Caco-2 (cell line): Measurements from ENCODE around the gene CAMTA2. TPM values are rescaled to one million over a fixed set of nuclear protein-coding genes. Genes with fewer than 3 reads are reported as not detected.

Experiments used
- BruUV-seq: library from RNA; stranded (reverse); fragments of 400-500 nt; replicated peaks from 2 replicates; lab custom pipeline; 2021; lab: Mats Ljungman, UMichigan
- CTCF ChIA-PET: fragments of 300-600 bp; sonication (Branson Sonifier 250); formaldehyde crosslinking; loops from one replicate; lab custom pipeline; 2022; ENCODE audit warnings: antibody characterized with exemption; lab: Charles Lee
- POLR2A ChIA-PET: fragments of 300-600 bp; sonication (Branson Sonifier 250); formaldehyde crosslinking; loops from one replicate; lab custom pipeline; 2022; ENCODE audit warnings: antibody characterized with exemption; lab: Charles Lee
- DNase-seq, 2 experiments: peaks; one replicate each; pipeline versions ENCODE4 v3.0.0 to v3.0.0-alpha.2; 2020 to 2022
- H3K27me3 ChIP-seq: replicated peaks from 2 replicates; pipeline ENCODE4 v1.6.0; 2011; ENCODE audit warnings: low read length; ENCODE audit not compliant: control insufficient read depth, insufficient read depth
- H3K36me3 ChIP-seq: 2 replicates; pipeline ENCODE4 v1.5.1; 2011; ENCODE audit warnings: low read length; ENCODE audit not compliant: control insufficient read depth, insufficient read depth
- H3K4me1 ChIP-seq: fragments of 250-450 bp; sonication (Bioruptor Pico); 2 replicates; pipeline ENCODE4 v1.5.1; 2020; ENCODE audit warnings: mild to moderate bottlenecking
- H3K4me3 ChIP-seq: 2 replicates; pipeline ENCODE4 v1.5.1; 2011; ENCODE audit warnings: low read depth, mild to moderate bottlenecking, control low read depth, low read length
- H3K9me3 ChIP-seq: fragments of 250-450 bp; sonication (Bioruptor Pico); 2 replicates; pipeline ENCODE4 v1.5.1; 2020; ENCODE audit warnings: mild to moderate bottlenecking, moderate library complexity
- H3K27ac Mint-ChIP-seq: one replicate; pipeline ENCODE4 v1.8.0; 2022; ENCODE audit warnings: mixed read lengths; ENCODE audit not compliant: unreplicated experiment
- H3K27me3 Mint-ChIP-seq: one replicate; pipeline ENCODE4 v1.8.0; 2022; ENCODE audit warnings: mixed read lengths; ENCODE audit not compliant: insufficient read depth, unreplicated experiment
- H3K36me3 Mint-ChIP-seq: one replicate; pipeline ENCODE4 v1.8.0; 2022; ENCODE audit warnings: mild to moderate bottlenecking, mixed read lengths; ENCODE audit not compliant: insufficient read depth, unreplicated experiment
- H3K4me1 Mint-ChIP-seq: one replicate; pipeline ENCODE4 v1.8.0; 2022; ENCODE audit warnings: low read depth, mixed read lengths; ENCODE audit not compliant: unreplicated experiment
- H3K4me3 Mint-ChIP-seq: one replicate; pipeline ENCODE4 v1.8.0; 2022; ENCODE audit warnings: mild to moderate bottlenecking, moderate library complexity, mixed read lengths; ENCODE audit not compliant: unreplicated experiment
- H3K9me3 Mint-ChIP-seq: one replicate; pipeline ENCODE4 v1.8.0; 2022; ENCODE audit warnings: mixed read lengths; ENCODE audit not compliant: unreplicated experiment
- intact Hi-C: fragments of 100-400 bp; cut with micrococcal nuclease; formaldehyde crosslinking; loops from one replicate; pipeline ENCODE4 v1.10.0; 2022; ENCODE audit not compliant: unreplicated experiment
- total RNA-seq: library from RNA; stranded (reverse); gene quantifications from 2 replicates; pipeline ENCODE4 v1.2.3, GENCODE V29; 2022
- TF ChIP-seq, protein P1 (sequence below), 2 experiments: fragments of 200-600 bp in 1 of 2; IDR thresholded peaks; 1 replicate in 1 of 2; 2 replicates in 1 of 2; pipeline versions ENCODE4 v1.5.1 to v1.8.0; 2011 to 2022; ENCODE audit warnings: antibody characterized with exemption in 1 of 2, control low read depth in 1 of 2, inconsistent platforms in 1 of 2, low read depth in 1 of 2, low read length in 1 of 2, mild to moderate bottlenecking in 1 of 2, moderate library complexity in 1 of 2; ENCODE audit not compliant: insufficient read depth in 1 of 2, severe bottlenecking in 1 of 2, unreplicated experiment in 1 of 2

The CAMTA2 gene
- total RNA-seq, 1 experiment from 2014 or later, result 18.8 TPM

DNA sequence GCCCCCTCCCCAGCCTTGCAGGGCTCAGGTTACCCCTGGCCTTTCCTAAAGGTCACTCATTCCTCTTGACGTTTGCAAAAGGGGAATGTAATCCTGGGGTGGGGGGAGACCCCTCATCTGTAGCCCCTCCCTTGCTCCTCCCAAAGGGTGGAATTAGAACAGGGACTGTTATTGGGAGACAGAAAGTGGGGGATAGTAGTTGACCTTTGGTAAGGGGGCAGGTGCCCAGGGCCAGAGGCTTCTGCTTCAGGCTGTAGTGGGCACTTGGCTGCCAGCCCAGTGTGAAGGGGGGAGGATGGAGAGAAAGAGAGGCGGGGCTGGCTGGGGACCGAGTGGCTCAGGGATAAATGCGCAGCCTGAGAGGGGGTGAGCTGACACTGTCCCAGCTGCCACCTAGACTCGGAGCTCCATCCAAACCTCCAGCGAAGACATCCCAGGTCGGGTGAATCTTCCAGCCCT is 36.7 kb downstream of the CAMTA2 start, which contains the start of gene ENO3:
TSS of gene ENO3 (plus strand) at position 374 of the 459 bp plus-strand sequence. CDS start 711 bp downstream, outside the sequence.
- no peaks in the 10 kb centered on the region for H3K9me3 Mint-ChIP-seq
- Histone ChIP-seq H3K9me3 (no peaks in the 10 kb centered on the region), H3K27me3 (no peaks in the 10 kb centered on the region), H3K36me3 (no peaks in the 10 kb centered on the region), H3K4me3 (peak within 1 kb of the TSS; percentile 57), H3K4me1 (peaks cover 15% of the 10 kb centered on the region)
- H3K4me3 Mint-ChIP-seq, result peak within 1 kb of the TSS; percentile 85
- H3K36me3 Mint-ChIP-seq, result peaks cover 19% of the 10 kb centered on the region
- H3K27me3 Mint-ChIP-seq, result no peaks in the 10 kb centered on the region
- peaks cover 10% of the 10 kb centered on the region for H3K4me1 Mint-ChIP-seq
- ChIA-PET CTCF (interaction anchor here (1.4 kb wide), 1 partner anchor 16 kb away, joined by 5 read pairs; the partner anchor contains the start of gene SPAG7), POLR2A (interaction anchor here (1.0 to 3.0 kb wide), 2 partner anchors 11 to 16 kb away, joined by 4 to 13 read pairs; partner anchors contain the start of genes RNF167, SLC25A11 and SPAG7)
- no peak for DNase-seq
- TF ChIP-seq, protein P1, sequence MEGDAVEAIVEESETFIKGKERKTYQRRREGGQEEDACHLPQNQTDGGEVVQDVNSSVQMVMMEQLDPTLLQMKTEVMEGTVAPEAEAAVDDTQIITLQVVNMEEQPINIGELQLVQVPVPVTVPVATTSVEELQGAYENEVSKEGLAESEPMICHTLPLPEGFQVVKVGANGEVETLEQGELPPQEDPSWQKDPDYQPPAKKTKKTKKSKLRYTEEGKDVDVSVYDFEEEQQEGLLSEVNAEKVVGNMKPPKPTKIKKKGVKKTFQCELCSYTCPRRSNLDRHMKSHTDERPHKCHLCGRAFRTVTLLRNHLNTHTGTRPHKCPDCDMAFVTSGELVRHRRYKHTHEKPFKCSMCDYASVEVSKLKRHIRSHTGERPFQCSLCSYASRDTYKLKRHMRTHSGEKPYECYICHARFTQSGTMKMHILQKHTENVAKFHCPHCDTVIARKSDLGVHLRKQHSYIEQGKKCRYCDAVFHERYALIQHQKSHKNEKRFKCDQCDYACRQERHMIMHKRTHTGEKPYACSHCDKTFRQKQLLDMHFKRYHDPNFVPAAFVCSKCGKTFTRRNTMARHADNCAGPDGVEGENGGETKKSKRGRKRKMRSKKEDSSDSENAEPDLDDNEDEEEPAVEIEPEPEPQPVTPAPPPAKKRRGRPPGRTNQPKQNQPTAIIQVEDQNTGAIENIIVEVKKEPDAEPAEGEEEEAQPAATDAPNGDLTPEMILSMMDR (IDR thresholded peaks at IDR 0.05; ENCODE audit: insufficient read depth in 1 of 2, low read depth in 1 of 2, low read length in 1 of 2, severe bottlenecking in 1 of 2, unreplicated experiment in 1 of 2), result no peak
- intact Hi-C loops, result no loop called here
- H3K27ac Mint-ChIP-seq, result peak within 1 kb of the TSS; percentile 88
- BruUV-seq, result no TSS peak

DNA sequence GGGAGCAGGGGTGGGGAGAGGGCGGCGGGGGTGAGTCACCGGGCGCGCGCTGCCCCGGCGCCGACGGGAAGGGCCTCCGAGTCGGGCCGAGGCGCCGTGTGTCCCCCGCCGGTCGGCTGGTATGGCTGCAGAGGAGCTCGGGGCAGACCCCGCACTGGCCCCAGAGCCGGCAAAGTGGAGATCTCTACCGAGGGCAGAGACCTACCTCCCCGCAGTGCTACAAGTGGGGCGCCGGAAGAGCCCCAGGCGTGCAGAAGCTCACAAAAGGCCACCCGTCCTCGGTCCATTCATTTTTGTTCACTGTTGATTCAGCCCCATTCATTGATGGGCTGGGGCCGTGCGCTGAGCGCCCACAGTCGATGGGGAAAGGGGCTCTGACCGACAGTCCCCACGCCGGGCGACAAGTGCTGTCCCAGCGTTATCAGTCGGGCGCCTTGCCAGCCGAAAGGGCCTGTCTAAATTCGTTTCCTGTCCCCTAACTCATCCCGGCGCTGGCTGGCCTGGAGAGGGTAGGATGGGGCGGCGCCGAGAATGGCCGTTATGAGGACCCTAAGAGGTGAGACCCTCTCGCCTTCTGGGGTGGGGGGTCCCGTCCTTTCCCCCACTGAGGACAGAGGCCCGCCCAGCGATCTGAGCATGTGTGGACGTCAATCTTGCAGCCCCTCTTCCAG is 37.3 kb downstream of the CAMTA2 start:
- BruUV-seq, result TSS peak; percentile 72
- intact Hi-C loops, result no loop called here
- TF ChIP-seq, protein P1 (IDR thresholded peaks at IDR 0.05; ENCODE audit: insufficient read depth in 1 of 2, low read depth in 1 of 2, low read length in 1 of 2, severe bottlenecking in 1 of 2, unreplicated experiment in 1 of 2), result no peak
- Histone ChIP-seq H3K27me3 (no peaks in the 10 kb centered on the region), H3K36me3 (no peaks in the 10 kb centered on the region; the same call in 1 of the 2 replicates), H3K4me1 (peaks cover 15% of the 10 kb centered on the region), H3K9me3 (no peaks in the 10 kb centered on the region), H3K4me3 (peak overlapping the region; percentile 57)
- no peaks in the 10 kb centered on the region for H3K9me3 Mint-ChIP-seq
- H3K36me3 Mint-ChIP-seq, result peaks cover 24% of the 10 kb centered on the region
- H3K4me1 Mint-ChIP-seq, result peaks cover 10% of the 10 kb centered on the region
- ChIA-PET POLR2A (interaction anchor here (0.6 to 1.0 kb wide), 2 partner anchors 17 to 144 kb away, joined by 4 to 9 read pairs; partner anchors contain the start of gene SPAG7), CTCF (interaction anchor here (1.0 kb wide), 1 partner anchor 10 kb away, joined by 3 read pairs; the partner anchor contains the start of gene RNF167)
- peak overlapping the region; percentile 85 for H3K4me3 Mint-ChIP-seq
- no peak for DNase-seq
- H3K27ac Mint-ChIP-seq, result peak overlapping the region; percentile 88
- no peaks in the 10 kb centered on the region for H3K27me3 Mint-ChIP-seq

DNA sequence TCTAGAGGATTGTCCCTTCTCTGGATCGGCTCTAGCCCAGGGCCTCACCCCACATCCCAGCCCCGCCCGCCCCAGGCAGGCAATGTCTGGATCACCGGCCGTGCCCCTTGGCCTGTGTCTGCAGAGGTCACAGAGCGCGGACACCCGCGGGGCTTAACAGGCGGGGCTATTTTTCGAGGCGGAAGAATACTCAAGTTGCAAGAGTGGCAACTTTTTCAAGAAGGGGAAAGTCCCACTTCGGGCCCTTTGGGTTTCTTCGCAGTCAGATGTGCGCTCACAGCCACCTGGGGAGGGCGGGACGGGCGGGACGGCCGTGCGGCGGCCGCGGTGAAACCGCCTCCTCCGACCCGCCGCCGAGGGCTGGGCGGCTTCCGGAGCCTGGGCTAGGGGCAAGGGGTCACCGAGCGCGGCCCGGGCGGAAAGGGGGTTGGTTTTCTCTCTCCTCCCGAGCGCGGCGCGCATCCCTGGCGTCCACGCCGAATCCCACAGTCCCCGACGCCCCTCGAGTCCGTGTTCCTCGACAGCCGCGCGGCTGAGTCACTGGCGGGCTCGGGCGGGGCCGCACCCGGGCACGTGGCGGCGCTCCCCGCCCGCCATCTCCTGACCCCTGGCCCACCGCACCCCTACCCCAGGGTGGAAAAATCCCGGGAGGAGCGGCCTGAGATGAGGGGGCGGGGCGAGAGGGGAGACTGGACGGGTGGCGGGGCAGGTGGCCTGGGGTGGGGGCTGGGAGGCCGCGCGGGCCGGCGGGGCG is 38.0 kb downstream of the CAMTA2 start:
- TF ChIP-seq, protein P1 (IDR thresholded peaks at IDR 0.05; ENCODE audit: insufficient read depth in 1 of 2, low read depth in 1 of 2, low read length in 1 of 2, severe bottlenecking in 1 of 2, unreplicated experiment in 1 of 2), result no peak
- no peaks in the 10 kb centered on the region for H3K27me3 Mint-ChIP-seq
- peaks cover 15% of the 10 kb centered on the region for H3K4me1 ChIP-seq
- H3K4me3 ChIP-seq, result peak overlapping the region; percentile 97
- intact Hi-C loops, result loop anchor here (1.0 kb wide), 2 partner anchors 9 to 18 kb away; partner anchors contain the start of genes RNF167, SLC25A11 and SPAG7
- H3K9me3 ChIP-seq, result no peaks in the 10 kb centered on the region
- H3K27ac Mint-ChIP-seq, result peak overlapping the region; percentile 88
- H3K27me3 ChIP-seq, result no peaks in the 10 kb centered on the region
- POLR2A ChIA-PET, result interaction anchor here (1.0 to 1.7 kb wide), 2 partner anchors 18 kb away, joined by 9 to 16 read pairs; partner anchors contain the start of gene SPAG7
- CTCF ChIA-PET, result interaction anchor here (1.0 kb wide), 1 partner anchor 9 kb away, joined by 3 read pairs; the partner anchor contains the start of gene RNF167
- DNase-seq, result peak; percentile 87 to 89
- H3K36me3 ChIP-seq, result no peaks in the 10 kb centered on the region; the same call in 1 of the 2 replicates
- no TSS peak for BruUV-seq
- H3K36me3 Mint-ChIP-seq, result peaks cover 28% of the 10 kb centered on the region
- peaks cover 10% of the 10 kb centered on the region for H3K4me1 Mint-ChIP-seq
- H3K9me3 Mint-ChIP-seq, result no peaks in the 10 kb centered on the region
- H3K4me3 Mint-ChIP-seq, result peak overlapping the region; percentile 85
